Measurements from ENCODE around the gene RIPOR2. TPM values are rescaled to one million over a fixed set of nuclear protein-coding genes. Genes with fewer than 3 reads are reported as not detected.

The RIPOR2 gene
- total and polyA plus RNA-seq, 2 experiments from 2014 or later = 9.5 to 22.5 TPM

DNA sequence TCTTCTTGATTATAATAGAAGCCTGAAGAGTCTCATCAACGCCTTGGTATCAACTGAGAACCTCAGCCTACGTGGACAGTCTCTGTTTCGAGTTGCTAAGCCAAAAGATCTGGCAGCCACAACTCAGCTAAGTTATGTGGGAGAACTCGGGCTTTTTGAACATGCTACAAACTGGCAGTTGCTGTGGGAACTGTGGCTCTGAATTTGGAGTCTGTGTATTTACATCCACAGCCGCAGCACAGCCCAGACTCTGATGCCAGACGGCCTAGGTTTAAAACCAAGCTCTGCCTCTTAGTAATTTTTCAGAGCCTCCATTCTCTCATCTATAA, 35.8 kb downstream of the RIPOR2 start (continued):
- TF ChIP-seq ZNF114 (CRISPR knock-in tag; IDR thresholded peaks at IDR 0.05) = no peak
- TF ChIP-seq STAT1 (IDR thresholded peaks at IDR 0.05; ENCODE audit: unreplicated experiment) = no peak
- no peak for TF ChIP-seq JUNB (IDR thresholded peaks at IDR 0.05; ENCODE audit: unreplicated experiment)
- no peak for TF ChIP-seq CTCF (conservative IDR thresholded peaks at IDR 0.05; ENCODE audit: low read depth in 2 of 2)

DNA sequence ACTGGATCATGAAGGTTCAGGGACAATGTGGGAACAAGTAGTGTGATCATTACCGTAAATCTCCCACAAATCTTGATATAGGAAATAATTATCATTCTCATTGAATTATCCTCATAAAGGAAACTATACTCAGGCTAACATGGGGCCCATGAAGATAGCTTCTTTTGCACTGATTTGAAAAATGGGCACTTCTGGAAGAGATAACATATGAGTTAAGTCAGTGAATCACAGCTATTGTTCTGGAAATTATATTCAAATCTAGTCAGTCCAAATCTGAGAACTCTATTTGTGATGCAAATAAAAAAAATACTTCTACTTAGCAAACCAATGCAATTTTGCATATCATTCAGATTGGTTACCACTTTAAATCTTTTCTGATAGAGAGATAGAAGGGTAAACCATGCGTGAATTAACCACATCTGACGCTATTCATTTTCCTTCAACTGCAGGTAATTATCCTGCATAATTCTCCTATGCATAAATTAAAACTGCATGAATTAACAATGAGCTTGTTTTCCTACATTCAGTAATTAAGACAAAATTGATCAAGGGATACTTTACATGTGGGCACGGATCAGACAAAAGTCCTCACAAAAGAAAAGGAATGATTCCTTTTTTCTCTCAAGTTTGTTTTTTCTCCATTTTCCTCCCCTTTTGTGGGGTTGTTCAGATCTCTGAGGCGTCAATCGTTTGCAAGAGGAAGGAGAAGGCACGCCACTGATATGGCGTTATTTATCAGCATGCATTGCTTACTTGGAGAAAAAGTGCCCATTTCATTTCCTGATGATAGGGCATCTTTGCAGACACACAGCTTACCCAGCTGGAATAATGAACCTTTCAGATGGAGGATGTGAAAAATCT, 36.4 kb downstream of the RIPOR2 start:
- H3K4me2 ChIP-seq = 0 out of 2 replicates have a peak overlapping the region, but pooled peaks have one; percentile 35
- TF ChIP-seq NANOG (IDR thresholded peaks at IDR 0.05; ENCODE audit: borderline replicate concordance) (no peak), ZNF114 (CRISPR knock-in tag; IDR thresholded peaks at IDR 0.05) (no peak), EZH2phosphoT487 (IDR thresholded peaks at IDR 0.05; ENCODE audit: unreplicated experiment) (no peak), STAT1 (IDR thresholded peaks at IDR 0.05; ENCODE audit: unreplicated experiment) (no peak), EZH2 (IDR thresholded peaks at IDR 0.05; ENCODE audit: low read depth, unreplicated experiment) (no peak), CREB1 (CRISPR knock-in tag; IDR thresholded peaks at IDR 0.05; ENCODE audit: low read depth) (no peak), CTCF (conservative IDR thresholded peaks at IDR 0.05; ENCODE audit: low read depth in 2 of 2) (no peak), JUNB (IDR thresholded peaks at IDR 0.05; ENCODE audit: unreplicated experiment) (no peak), POLR2AphosphoS5 (IDR thresholded peaks at IDR 0.05; ENCODE audit: low read depth) (no peak)

More for the DNA sequence above, 36.4 kb downstream of the RIPOR2 start:
- ATAC-seq (no peak), DNase-seq (ENCODE audit: low spot score) (no peak)
- Histone ChIP-seq H3F3A (replicated peaks; ENCODE audit: low read depth) (no peaks in the 10 kb centered on the region), H2AFZ (no peak overlapping the region), H3K4me3 (no peak overlapping the region), H3K9me2 (ENCODE audit: insufficient read depth) (no peaks in the 10 kb centered on the region; the same call in 1 of the 2 replicates), H3K36me3 (ENCODE audit: insufficient read depth) (no peaks in the 10 kb centered on the region), H3K27ac (ENCODE audit: low read depth) (no peak overlapping the region), H4K20me1 (replicated peaks; ENCODE audit: insufficient read depth) (no peaks in the 10 kb centered on the region), H3K79me2 (replicated peaks; ENCODE audit: insufficient read depth) (no peaks in the 10 kb centered on the region; the same call in 1 of the 2 replicates), H3K4me1 (ENCODE audit: insufficient read depth) (peaks cover 17% of the 10 kb centered on the region), H3K27me3 (ENCODE audit: insufficient read depth) (no peaks in the 10 kb centered on the region)
- H3K9me3 Mint-ChIP-seq = no peaks in the 10 kb centered on the region
- peaks cover 31% of the 10 kb centered on the region for H3K4me1 Mint-ChIP-seq
- H3K27ac Mint-ChIP-seq = peak overlapping the region; percentile 27; the same call in 1 of the 2 replicates
- no peak overlapping the region for H3K4me3 Mint-ChIP-seq
- H3K36me3 Mint-ChIP-seq (ENCODE audit: low read depth) = no peaks in the 10 kb centered on the region; the same call in 2 of the 3 replicates
- H3K27me3 Mint-ChIP-seq (ENCODE audit: insufficient read depth, low read depth, poor library complexity) = peaks cover 2% of the 10 kb centered on the region

Data from GM23338 (cell line).